ENCODE results near the gene PTPRG. TPM values are rescaled to one million over a fixed set of nuclear protein-coding genes. Genes with fewer than 3 reads are reported as not detected.

The PTPRG gene
- total RNA-seq, 2 experiments from 2014 or later = 0.10 TPM; not detected in 1

- CTCF ChIA-PET = no interaction called here
- Mint-ChIP-seq H3K27me3 (no peaks in the 10 kb centered on the region), H3K9me3 (no peaks in the 10 kb centered on the region), H3K36me3 (no peaks in the 10 kb centered on the region), H3K27ac (no peak overlapping the region), H3K4me3 (no peak overlapping the region), H3K4me1 (ENCODE audit: low read depth) (no peaks in the 10 kb centered on the region)
- intact Hi-C loops (cut with micrococcal nuclease) = no loop called here
- POLR2A ChIA-PET = no interaction called here
- no peak for DNase-seq
These were observed 323.4 kb downstream of the PTPRG start for GRCh38 chr3:61884794-61885193.

GRCh38 chr3:61885414-61885813, 324.0 kb downstream of the PTPRG start:
- H3K4me3 Mint-ChIP-seq = no peak overlapping the region
- CTCF ChIA-PET = no interaction called here
- H3K36me3 Mint-ChIP-seq = no peaks in the 10 kb centered on the region
- H3K4me1 Mint-ChIP-seq (ENCODE audit: low read depth) = no peaks in the 10 kb centered on the region
- H3K27me3 Mint-ChIP-seq = no peaks in the 10 kb centered on the region
- intact Hi-C loops (cut with micrococcal nuclease) = no loop called here
- no peaks in the 10 kb centered on the region for H3K9me3 Mint-ChIP-seq
- POLR2A ChIA-PET = no interaction called here
- H3K27ac Mint-ChIP-seq = no peak overlapping the region
- DNase-seq = no peak

DNA sequence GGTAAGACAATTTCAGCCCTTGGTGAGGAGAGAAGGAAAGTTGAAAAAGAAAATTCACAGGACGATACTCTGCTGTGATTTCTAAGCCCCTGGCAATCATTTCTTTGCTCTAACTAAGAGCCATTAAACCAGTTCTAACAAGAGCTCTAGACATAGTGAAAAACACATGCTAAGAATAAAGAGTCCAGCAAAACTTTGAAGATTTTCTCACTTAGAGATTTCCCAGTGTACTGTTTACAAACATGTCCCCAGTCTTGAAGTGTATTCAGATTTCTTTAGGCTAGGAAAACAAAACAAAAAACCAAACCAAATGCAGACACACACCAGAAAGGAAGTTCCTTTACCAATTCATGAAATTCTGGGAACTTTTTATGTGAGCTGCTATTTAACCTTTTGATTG, 325.8 kb downstream of the PTPRG start:
- Mint-ChIP-seq H3K4me1 (ENCODE audit: low read depth) (no peaks in the 10 kb centered on the region), H3K9me3 (no peaks in the 10 kb centered on the region), H3K36me3 (no peaks in the 10 kb centered on the region), H3K27ac (no peak overlapping the region), H3K4me3 (no peak overlapping the region), H3K27me3 (no peaks in the 10 kb centered on the region)
- intact Hi-C loops (cut with micrococcal nuclease) = no loop called here
- ChIA-PET POLR2A (no interaction called here), CTCF (no interaction called here)
- DNase-seq = no peak

DNA sequence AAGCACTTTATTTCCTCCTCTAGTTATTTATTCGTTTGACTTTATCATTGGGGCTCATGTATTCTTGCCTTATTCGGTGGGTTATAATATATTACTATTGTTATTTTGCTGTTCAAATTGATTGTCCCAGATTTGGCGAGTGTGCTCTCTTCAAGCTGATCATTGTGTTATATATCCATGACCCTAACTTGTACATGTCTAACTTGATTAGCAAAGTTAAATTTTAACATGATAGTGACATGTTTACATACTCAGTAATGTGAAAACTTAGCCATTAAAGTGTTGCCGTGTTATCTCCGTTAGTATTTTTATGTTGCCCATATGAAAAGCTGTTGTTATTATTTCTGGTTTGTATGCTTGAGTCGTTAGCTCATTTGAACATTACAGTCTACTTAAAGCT, 327.9 kb downstream of the PTPRG start:
- ChIA-PET POLR2A (no interaction called here), CTCF (no interaction called here)
- H3K27ac Mint-ChIP-seq = no peak overlapping the region
- no peak overlapping the region for H3K4me3 Mint-ChIP-seq
- no peaks in the 10 kb centered on the region for H3K36me3 Mint-ChIP-seq
- no peaks in the 10 kb centered on the region for H3K4me1 Mint-ChIP-seq (ENCODE audit: low read depth)
- no peaks in the 10 kb centered on the region for H3K9me3 Mint-ChIP-seq
- DNase-seq = no peak
- H3K27me3 Mint-ChIP-seq = no peaks in the 10 kb centered on the region
- intact Hi-C loops (cut with micrococcal nuclease) = no loop called here

GRCh38 chr3:61890167-61890566, 328.8 kb downstream of the PTPRG start:
- no peak for DNase-seq
- Mint-ChIP-seq H3K9me3 (no peaks in the 10 kb centered on the region), H3K27ac (no peak overlapping the region), H3K27me3 (no peaks in the 10 kb centered on the region), H3K4me3 (no peak overlapping the region), H3K36me3 (no peaks in the 10 kb centered on the region), H3K4me1 (ENCODE audit: low read depth) (peaks cover 3% of the 10 kb centered on the region)
- intact Hi-C loops (cut with micrococcal nuclease) = no loop called here
- CTCF ChIA-PET = no interaction called here
- POLR2A ChIA-PET = no interaction called here

DNA sequence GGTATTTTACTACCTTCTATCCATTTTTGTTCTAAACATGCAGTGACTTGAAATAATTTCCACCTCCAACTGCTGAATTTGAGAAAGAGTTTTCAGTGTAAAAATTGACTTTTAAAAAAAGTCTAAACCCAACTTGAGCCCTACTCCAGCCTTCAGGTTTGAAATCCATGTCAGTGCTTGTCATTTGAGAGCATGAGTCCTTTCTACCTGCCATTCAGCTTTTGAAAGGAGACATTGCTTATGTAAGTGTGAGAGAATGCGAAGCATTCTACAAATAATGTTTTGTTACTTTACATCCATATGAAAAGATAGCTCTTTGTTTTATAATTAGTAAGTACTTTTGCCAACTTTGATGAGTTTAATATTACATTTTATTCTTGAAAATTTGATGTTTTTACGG, 329.2 kb downstream of the PTPRG start:
- no peak for DNase-seq
- H3K9me3 Mint-ChIP-seq = no peaks in the 10 kb centered on the region
- intact Hi-C loops (cut with micrococcal nuclease) = no loop called here
- H3K4me3 Mint-ChIP-seq = no peak overlapping the region
- H3K36me3 Mint-ChIP-seq = no peaks in the 10 kb centered on the region
- ChIA-PET CTCF (no interaction called here), POLR2A (no interaction called here)
- H3K27ac Mint-ChIP-seq = no peak overlapping the region
- no peaks in the 10 kb centered on the region for H3K27me3 Mint-ChIP-seq
- peaks cover 3% of the 10 kb centered on the region for H3K4me1 Mint-ChIP-seq (ENCODE audit: low read depth)

- Mint-ChIP-seq H3K27ac (no peak overlapping the region), H3K9me3 (no peaks in the 10 kb centered on the region), H3K4me3 (no peak overlapping the region), H3K27me3 (no peaks in the 10 kb centered on the region), H3K36me3 (no peaks in the 10 kb centered on the region), H3K4me1 (ENCODE audit: low read depth) (peaks cover 3% of the 10 kb centered on the region)
- intact Hi-C loops (cut with micrococcal nuclease) = no loop called here
- ChIA-PET POLR2A (no interaction called here), CTCF (no interaction called here)
- DNase-seq = no peak
These were observed 331.5 kb downstream of the PTPRG start for GRCh38 chr3:61892891-61893290.

DNA sequence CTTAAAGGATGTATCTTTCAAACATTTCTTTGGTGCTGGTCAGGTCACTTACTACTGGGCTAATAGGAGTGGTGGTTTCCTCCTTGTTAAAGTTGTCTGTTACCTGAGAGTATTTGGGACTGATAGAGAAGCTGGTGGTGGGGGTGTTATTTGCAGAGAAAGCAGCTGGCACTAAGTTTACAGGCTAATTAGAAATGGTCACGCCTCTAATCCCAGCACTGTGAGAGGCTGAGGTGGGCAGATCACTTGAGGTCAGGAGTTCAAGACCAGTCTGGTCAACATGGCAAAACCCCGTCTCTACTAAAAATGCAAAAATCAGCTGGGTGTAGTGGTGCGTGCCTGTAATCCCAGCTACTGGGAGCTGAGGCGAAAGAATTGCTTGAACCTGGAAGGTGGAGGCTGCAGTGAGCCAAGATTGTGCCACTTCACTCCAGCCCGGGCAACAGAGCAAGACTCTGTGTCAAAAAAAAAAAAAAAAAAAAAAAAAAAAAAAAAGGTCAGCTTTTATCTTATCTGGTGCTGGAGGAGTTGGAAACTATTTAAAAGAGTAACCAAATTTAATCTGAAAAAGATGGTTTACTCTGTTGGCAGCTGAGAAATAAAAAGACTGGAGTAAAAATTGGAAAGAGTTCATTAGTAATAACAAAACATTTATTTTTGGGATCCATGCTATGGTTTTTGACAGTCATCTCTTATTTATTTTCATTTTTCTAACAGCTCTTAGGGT, 332.6 kb downstream of the PTPRG start:
- Mint-ChIP-seq H3K4me3 (no peak overlapping the region), H3K4me1 (ENCODE audit: low read depth) (peaks cover 3% of the 10 kb centered on the region), H3K27me3 (no peaks in the 10 kb centered on the region), H3K27ac (no peak overlapping the region), H3K36me3 (no peaks in the 10 kb centered on the region), H3K9me3 (no peaks in the 10 kb centered on the region)
- ChIA-PET POLR2A (no interaction called here), CTCF (no interaction called here)
- intact Hi-C loops (cut with micrococcal nuclease) = no loop called here
- no peak for DNase-seq

GRCh38 chr3:61894988-61895935, 333.9 kb downstream of the PTPRG start:
- Mint-ChIP-seq H3K36me3 (no peaks in the 10 kb centered on the region), H3K4me1 (ENCODE audit: low read depth) (peaks cover 3% of the 10 kb centered on the region), H3K27ac (no peak overlapping the region), H3K9me3 (no peaks in the 10 kb centered on the region), H3K27me3 (no peaks in the 10 kb centered on the region), H3K4me3 (no peak overlapping the region)
- ChIA-PET POLR2A (no interaction called here), CTCF (no interaction called here)
- intact Hi-C loops (cut with micrococcal nuclease) = no loop called here
- DNase-seq = peak; percentile 56

- Mint-ChIP-seq H3K4me3 (no peak overlapping the region), H3K36me3 (no peaks in the 10 kb centered on the region), H3K27ac (no peak overlapping the region), H3K27me3 (no peaks in the 10 kb centered on the region), H3K4me1 (ENCODE audit: low read depth) (peaks cover 3% of the 10 kb centered on the region), H3K9me3 (no peaks in the 10 kb centered on the region)
- POLR2A ChIA-PET = no interaction called here
- CTCF ChIA-PET = no interaction called here
- DNase-seq = no peak
- intact Hi-C loops (cut with micrococcal nuclease) = no loop called here
These were observed 334.9 kb downstream of the PTPRG start for GRCh38 chr3:61896251-61896650.

DNA sequence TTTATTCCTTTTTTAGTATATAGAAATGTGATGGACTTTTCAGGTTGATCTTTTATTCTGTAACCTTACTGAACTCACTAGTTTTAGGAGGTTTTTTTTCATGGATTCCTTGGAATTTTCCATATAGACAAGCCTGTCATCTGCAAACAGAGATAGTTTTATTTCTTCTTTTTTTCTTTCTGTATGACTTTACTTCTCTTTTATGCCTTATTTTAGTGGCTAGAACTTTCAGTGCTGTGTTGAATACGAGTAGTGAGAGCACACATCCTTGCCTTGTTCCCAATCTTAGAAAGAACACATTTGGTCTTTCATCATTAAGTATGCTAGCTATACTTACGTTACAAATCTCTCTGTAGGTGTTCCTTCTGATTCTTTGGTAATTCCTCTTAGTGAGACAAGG, 336.5 kb downstream of the PTPRG start:
- DNase-seq = no peak
- no peaks in the 10 kb centered on the region for H3K27me3 Mint-ChIP-seq
- H3K27ac Mint-ChIP-seq = no peak overlapping the region
- no peaks in the 10 kb centered on the region for H3K9me3 Mint-ChIP-seq
- H3K36me3 Mint-ChIP-seq = no peaks in the 10 kb centered on the region
- intact Hi-C loops (cut with micrococcal nuclease) = no loop called here
- POLR2A ChIA-PET = no interaction called here
- H3K4me1 Mint-ChIP-seq (ENCODE audit: low read depth) = peaks cover 3% of the 10 kb centered on the region
- CTCF ChIA-PET = no interaction called here
- H3K4me3 Mint-ChIP-seq = no peak overlapping the region

DNA sequence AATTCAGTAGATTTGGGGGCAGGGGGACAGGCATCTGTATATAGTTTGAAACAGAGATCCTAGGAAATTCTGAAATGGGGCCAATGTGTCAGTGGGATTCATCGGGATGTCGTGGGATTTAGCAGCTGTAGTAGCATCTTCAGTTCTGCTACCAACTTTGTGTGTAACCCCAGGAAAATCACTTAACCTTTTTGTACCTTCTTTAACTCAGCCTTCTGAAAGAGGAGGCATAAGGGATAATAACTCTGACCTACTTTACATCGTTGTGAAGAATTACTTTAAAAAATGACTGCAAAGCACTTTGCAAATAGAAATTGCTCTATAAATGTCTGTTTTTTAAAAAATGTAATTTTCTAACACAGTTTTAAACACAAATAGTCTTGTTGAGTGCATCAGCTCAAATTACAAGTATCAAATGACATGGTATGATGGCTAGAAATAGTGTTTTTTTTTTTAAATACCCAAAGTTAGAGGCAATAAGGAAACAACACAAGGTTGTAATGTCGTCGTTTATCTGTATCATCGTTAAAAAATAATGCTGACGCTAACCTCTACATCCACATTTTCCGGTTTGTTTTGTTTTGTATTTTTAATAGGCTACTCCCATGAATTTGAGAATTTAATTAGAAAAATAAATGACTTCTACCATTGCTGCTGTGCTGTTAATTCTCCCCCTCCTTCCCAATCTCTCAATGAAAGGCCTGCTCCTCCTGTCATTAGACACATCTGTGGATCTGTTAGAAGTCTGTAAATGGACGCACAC, 338.5 kb downstream of the PTPRG start:
- peaks cover under 1% of the 10 kb centered on the region for H3K4me1 Mint-ChIP-seq (ENCODE audit: low read depth)
- DNase-seq = no peak
- POLR2A ChIA-PET = no interaction called here
- CTCF ChIA-PET = no interaction called here
- H3K27ac Mint-ChIP-seq = no peak overlapping the region
- H3K4me3 Mint-ChIP-seq = no peak overlapping the region
- H3K27me3 Mint-ChIP-seq = no peaks in the 10 kb centered on the region
- H3K9me3 Mint-ChIP-seq = no peaks in the 10 kb centered on the region
- no peaks in the 10 kb centered on the region for H3K36me3 Mint-ChIP-seq
- intact Hi-C loops (cut with micrococcal nuclease) = no loop called here

Data from activated CD4-positive, alpha-beta memory T cell treated with anti-CD3 and anti-CD28 coated beads for 36 hours (primary cell).